ENCODE data around the gene EFCAB6.

EFCAB6 gene, protein sequence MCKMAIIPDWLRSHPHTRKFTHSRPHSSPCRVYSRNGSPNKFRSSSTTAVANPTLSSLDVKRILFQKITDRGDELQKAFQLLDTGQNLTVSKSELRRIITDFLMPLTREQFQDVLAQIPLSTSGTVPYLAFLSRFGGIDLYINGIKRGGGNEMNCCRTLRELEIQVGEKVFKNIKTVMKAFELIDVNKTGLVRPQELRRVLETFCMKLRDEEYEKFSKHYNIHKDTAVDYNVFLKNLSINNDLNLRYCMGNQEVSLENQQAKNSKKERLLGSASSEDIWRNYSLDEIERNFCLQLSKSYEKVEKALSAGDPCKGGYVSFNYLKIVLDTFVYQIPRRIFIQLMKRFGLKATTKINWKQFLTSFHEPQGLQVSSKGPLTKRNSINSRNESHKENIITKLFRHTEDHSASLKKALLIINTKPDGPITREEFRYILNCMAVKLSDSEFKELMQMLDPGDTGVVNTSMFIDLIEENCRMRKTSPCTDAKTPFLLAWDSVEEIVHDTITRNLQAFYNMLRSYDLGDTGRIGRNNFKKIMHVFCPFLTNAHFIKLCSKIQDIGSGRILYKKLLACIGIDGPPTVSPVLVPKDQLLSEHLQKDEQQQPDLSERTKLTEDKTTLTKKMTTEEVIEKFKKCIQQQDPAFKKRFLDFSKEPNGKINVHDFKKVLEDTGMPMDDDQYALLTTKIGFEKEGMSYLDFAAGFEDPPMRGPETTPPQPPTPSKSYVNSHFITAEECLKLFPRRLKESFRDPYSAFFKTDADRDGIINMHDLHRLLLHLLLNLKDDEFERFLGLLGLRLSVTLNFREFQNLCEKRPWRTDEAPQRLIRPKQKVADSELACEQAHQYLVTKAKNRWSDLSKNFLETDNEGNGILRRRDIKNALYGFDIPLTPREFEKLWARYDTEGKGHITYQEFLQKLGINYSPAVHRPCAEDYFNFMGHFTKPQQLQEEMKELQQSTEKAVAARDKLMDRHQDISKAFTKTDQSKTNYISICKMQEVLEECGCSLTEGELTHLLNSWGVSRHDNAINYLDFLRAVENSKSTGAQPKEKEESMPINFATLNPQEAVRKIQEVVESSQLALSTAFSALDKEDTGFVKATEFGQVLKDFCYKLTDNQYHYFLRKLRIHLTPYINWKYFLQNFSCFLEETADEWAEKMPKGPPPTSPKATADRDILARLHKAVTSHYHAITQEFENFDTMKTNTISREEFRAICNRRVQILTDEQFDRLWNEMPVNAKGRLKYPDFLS (N-terminal part only)

GRCh38 chr22:43812149-43812842 lies at the start of gene EFCAB6:
TSS of gene EFCAB6 (minus strand) at chr22:43812305. CDS start at chr22:43782318, 29,987 bp downstream.
- peak; percentile 73 to 81 (median 74) for DNase-seq (ENCODE audit: low read depth in 2 of 3, low spot score in 2 of 3)

GRCh38 chr22:43861529-43861928 lies 49.4 kb upstream of the EFCAB6 start:
- DNase-seq (ENCODE audit: low read depth in 2 of 3, low spot score in 2 of 3): no peak

DNA sequence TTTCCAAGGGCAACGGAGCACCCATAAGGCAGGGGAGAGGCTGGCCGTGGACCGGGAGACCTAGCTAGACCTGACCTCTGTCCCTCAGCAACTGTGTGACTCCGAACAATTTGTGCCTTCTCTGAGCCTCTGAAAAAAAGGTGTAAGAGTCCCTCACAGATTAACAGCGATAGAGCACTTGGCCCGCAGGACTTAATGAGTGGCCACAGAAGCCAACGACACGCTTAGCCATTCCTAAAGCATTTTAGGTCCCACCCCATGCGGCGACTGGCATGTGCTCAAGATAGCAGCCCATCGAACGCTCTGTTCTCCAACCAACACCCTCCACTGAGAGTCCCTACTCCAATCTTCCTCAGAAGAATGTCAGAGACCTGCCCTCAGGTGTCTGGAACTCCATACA lies 48.7 kb upstream of the EFCAB6 start:
- DNase-seq (ENCODE audit: low read depth in 2 of 3, low spot score in 2 of 3): no peak

- no peak for DNase-seq (ENCODE audit: low read depth in 2 of 3, low spot score in 2 of 3)
These were observed 48.0 kb upstream of the EFCAB6 start for GRCh38 chr22:43860126-43860525.

DNA sequence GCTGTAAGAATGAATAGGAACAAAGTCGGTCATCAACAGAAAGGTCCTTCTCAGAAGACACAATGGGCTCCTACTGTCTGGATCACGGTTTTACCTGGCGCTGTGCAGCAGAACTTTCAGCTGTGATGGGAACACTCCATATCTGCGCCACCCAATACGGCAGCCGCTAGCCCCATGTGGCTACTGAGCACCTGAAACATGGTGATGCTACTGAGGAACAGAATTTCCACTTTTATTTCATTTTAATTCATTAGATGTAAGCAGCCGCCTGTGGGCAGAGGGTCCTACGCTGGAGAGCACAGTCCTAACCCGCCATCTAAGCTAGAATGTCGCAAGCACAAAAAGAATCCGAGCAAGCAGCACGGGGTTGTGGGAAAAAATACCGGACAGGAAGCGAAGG lies 47.5 kb upstream of the EFCAB6 start:
- DNase-seq (ENCODE audit: low read depth in 2 of 3, low spot score in 2 of 3): no peak

DNA sequence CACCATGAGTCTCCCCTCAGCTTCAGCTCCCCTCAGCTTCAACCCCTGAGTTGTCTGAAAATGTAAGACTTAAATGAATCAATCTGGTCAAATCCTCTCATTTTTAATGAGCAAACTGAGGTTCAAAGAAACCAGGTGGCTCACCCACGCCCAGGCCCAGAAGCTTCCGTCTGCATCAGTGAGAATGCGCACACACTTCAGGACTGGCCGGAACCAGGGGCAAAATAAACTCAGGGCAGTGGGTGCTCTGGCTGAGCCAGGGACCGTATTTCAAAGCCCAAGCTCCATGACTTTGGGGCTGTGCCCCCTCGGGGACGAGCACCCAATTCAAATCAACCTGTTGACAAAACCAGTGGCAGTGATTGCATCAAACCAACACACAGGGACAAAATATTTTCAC lies 47.1 kb upstream of the EFCAB6 start:
- DNase-seq (ENCODE audit: low read depth in 2 of 3, low spot score in 2 of 3): no peak

- DNase-seq (ENCODE audit: low read depth in 2 of 3, low spot score in 2 of 3): no peak
These were observed 46.2 kb upstream of the EFCAB6 start for GRCh38 chr22:43858156-43858895.

DNA sequence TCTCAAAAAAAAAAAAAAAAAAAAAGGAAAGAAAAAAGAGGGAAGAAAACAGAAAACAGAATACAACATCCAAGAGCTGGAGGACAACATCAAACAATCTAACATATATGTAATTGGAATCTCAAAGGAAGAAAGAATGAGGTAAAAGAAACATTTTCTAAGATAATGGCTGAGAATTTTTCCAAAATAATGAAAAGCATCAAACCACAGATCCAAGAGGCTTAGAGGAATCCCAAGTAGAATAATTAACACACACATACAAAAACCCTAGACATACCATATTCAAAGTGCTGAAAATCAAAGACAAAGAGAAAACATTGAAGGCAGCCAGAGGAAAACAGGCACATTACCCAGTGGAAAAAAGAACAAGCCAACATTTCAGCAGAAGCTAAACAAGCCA lies 45.3 kb upstream of the EFCAB6 start:
- no peak for DNase-seq (ENCODE audit: low read depth in 2 of 3, low spot score in 2 of 3)

DNA sequence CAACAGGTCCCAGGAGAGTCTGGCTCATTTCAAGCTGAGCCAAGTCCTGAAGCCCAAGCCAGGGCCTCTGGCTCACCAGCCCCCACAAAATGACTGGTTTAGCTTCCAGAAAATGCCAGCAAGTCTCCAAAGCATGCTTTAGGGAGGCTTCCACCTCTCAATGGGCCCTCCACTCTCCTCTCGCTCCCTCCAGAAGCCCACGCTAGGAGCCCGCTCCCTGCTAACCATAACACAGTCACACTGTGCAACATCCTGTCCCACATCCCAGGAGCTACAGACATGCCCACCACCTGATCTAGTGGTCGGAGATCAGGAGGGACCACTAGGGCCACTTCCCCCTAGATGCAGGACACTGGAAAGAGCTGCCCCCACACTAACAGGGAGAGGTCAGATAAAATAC lies 43.3 kb upstream of the EFCAB6 start:
- DNase-seq (ENCODE audit: low read depth in 2 of 3, low spot score in 2 of 3): no peak

DNA sequence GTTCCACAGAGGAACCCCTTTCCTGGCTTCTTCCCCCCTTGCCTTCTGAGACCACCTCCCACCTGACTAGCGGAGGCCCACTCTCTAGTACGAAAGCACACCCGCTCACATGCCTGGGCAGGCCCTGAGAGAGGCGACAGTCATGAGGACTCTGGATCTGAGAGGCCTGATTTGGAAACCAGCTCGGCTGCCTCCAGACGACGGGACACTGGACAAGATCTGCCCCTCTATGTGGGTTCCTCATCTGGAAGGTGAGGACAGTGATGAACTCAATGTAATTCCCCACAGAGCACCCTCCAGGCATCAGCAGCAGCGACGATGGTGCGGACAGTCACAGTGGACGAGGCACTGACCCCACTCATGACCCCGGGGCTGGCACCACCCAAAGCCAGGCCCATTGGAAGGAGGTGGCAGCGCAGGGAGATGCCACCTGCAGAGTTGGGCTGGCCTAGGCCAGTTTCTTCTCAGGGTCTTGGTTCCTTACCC lies 42.7 kb upstream of the EFCAB6 start:
- DNase-seq (ENCODE audit: low read depth in 2 of 3, low spot score in 2 of 3): no peak

DNA sequence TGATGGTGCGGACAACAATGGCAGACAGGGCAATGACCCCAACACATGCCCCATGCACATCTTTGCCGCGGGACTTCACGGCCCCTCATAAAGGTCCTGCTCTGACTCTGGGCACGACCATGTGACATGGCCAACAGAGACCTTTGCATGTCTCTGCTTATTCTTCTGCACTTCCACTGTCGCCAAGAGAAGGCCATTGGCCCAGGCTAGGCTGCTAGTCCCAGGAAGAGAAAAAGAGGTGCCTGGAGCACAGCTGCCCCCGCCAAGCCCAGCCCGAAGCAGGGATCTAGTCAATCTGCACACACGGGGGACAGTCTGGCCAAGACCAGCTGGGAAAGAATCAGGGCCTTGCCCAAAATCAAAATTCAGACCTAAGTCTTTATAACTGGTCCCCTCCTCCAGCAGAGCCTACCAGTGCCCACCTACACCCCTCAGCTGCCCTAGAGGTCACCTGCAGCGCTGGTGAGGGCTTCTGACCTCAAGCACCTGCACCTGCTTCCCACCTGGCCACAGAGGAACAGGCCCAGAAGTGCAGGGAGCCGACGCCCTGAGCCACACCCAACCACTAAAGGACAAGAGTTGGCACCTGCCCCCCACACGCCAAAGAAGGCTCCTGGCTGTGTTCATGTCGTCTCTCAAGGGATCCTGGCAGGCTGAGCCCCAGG lies 42.1 kb upstream of the EFCAB6 start:
- DNase-seq (ENCODE audit: low read depth in 2 of 3, low spot score in 2 of 3): no peak

DNA sequence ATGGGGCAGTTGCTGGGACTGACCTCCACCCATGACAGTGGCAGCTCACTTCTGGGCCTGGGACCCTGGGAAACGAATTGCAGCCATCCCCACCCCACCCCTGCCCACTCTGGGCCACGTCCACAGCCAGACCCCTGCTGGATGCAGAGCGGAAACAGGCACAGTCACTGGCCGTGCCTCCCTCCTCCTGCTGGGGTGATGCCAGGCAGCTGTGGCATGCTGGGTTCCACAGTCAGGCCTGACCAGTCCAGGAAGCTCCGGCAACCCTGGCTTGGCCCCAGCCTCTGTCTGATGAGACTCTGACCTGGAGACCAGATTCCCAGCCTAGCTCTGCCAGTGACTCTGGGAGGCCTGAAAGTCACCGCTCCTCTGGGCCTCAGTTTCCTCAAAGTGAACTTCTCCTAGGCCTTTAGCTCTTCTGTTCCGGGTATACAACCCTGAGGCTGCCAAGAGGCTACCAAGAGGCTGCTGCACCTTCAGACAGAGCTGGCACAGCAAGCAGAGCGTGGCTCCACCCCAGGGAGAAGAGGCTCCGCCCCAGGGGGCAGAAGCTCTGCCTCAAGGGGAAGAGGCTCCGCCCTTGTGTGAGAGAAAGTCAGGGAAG lies 41.3 kb upstream of the EFCAB6 start:
- no peak for DNase-seq (ENCODE audit: low read depth in 2 of 3, low spot score in 2 of 3)

GRCh38 chr22:43852573-43853327 lies 40.6 kb upstream of the EFCAB6 start:
- no peak for DNase-seq (ENCODE audit: low read depth in 2 of 3, low spot score in 2 of 3)

DNA sequence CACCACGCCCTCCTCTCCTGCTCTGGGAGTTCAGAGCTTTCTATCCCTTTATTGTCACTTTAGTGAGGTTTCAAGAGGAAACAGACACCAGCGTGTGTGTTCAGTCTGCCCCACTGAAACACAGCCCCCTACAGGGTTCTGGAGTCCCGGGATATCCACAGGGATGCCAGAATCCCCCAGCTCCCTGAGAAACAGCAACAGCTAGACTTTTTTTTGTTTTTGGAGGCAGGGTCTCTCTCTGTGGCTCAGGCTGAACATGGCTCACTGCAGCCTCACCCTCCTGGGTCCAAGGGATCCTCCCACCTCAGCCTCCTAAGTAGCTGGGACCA lies 39.8 kb upstream of the EFCAB6 start:
- DNase-seq (ENCODE audit: low read depth in 2 of 3, low spot score in 2 of 3): no peak

DNA sequence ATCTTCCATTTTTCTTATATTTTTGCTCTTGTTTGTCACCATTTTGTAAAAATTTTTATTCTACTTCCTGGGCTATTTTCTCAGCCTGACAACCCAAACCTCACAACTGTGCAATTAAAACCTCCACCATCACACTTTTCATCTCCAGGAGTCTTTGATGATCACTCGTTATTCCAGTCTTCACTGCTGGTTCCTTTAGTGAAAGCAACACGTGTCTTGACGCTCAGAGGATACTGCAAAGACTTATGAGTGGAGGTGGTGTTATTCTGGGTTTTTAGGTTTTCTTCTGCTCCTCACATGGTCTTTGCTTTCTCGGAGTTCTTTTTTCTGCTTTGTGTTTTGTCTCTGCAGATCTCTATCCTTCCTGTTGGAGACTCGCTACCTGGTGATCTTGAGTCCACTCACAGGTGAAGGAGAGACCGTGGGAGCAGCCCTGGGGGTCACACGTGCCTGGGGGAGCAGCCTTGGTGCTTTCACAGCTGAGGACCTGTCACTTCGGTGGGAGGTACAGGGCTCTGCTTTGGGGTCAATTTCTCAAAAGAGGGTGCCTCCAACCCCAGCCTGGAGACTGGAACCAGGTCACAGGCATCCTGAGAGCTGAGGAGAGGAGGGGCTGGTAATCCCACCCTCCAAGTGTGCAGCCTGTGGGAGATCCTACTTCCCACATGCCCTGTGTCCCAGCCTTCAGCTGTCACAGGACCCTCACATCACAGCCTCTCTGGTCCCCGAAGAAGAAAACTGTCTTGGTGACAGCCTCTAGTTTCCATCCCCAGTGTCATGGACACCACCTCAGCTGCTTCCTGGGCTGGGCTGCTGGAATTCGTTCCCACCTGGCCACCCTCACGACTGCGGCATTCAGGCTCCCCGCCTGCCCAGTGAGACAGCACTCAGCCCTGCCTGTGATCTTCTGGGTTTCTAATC lies 39.2 kb upstream of the EFCAB6 start:
- DNase-seq (ENCODE audit: low read depth in 2 of 3, low spot score in 2 of 3): no peak

DNA sequence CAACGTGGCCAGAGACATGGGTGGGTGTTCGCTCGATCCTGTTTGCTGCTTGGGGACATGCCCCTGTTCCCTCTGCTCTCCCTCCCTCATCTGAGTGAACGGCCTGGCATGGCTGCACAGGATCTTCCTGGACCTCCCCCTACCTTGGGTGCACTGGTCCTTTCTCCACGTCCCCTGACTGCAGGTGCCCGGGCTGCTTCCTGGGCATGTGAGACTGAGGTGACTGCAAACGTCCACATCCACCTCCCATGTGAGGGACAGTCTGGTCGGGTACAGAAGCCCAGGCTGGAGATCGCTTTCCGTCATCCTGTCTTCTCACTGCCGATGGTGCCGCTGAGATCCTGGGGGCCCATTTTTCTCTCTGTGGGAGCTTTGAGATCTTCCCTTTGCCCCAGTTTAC lies 38.4 kb upstream of the EFCAB6 start:
- DNase-seq (ENCODE audit: low read depth in 2 of 3, low spot score in 2 of 3): no peak

DNA sequence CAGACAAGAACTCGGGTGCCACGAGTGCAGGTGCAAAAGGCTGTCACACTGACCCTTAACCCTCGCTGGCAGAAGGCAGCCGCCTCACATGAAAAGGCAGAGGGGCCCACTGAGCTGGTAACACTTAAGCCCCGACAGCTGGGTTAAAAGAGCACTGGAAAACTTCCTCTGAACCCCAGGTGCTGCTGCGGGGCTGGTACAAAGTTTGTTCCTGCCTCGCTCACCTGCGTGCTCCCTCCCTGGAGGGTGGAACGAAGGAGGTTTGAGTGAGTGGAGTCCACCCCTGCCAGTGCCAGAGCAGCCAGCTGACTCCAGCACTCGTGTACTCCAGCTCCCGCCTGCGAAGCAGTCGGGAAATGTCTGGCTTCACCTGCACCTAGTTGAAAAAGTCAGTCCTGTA lies 37.6 kb upstream of the EFCAB6 start:
- no peak for DNase-seq (ENCODE audit: low read depth in 2 of 3, low spot score in 2 of 3)
